ENCODE measurements around the gene HOXA3.

HOXA3 gene

DNA sequence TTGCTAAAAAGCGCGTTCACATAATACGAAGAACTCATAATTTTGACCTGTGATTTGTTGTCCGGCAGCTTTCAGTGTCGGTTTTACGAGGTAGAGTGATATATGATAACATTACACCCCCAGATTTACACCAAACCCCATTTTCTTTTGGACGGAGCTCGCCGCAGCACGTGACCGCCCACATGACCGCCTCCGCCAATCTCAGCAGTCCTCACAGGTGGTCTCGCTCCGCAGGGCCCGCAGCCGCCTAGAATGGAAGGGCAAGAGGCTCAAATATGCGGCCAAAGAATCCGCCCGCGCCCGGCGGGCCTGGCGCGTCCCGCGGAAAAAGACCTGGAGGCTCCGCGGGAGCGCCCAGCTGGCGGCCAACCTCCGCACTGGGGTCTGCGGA, 4.1 kb upstream of the HOXA3 start, which contains the start of gene HOXA7:
Gene HOXA7 (minus strand): TSS at position 168 of the 391 bp plus-strand sequence. CDS start 130 bp downstream, at position 38.
- TF ChIP-seq EZH2phosphoT487 (IDR thresholded peaks at IDR 0.05; ENCODE audit: borderline replicate concordance, low read length), result no peak
- TF ChIP-seq CTCF (IDR thresholded peaks at IDR 0.05; ENCODE audit: low read depth, low read length, poor library complexity, severe bottlenecking), result no peak
- Histone ChIP-seq H3K27me3 (ENCODE audit: control insufficient read depth, low read length) (peaks cover 80% of the 10 kb centered on the region), H3K4me3 (ENCODE audit: low read length) (no peak within 1 kb of the TSS), H3K27ac (ENCODE audit: low read depth, low read length) (no peak within 1 kb of the TSS), H3F3A (ENCODE audit: control insufficient read depth, insufficient read depth) (no peaks in the 10 kb centered on the region), H3K79me2 (ENCODE audit: control insufficient read depth, low read length) (no peaks in the 10 kb centered on the region), H4K20me1 (ENCODE audit: control insufficient read depth, insufficient read depth, low read depth, low read length) (no peaks in the 10 kb centered on the region), H3K36me3 (ENCODE audit: control insufficient read depth, low read length) (no peaks in the 10 kb centered on the region), H3K9me3 (ENCODE audit: control insufficient read depth, insufficient read depth, low read length) (no peaks in the 10 kb centered on the region), H3K4me1 (ENCODE audit: control insufficient read depth, low read length) (peaks cover 31% of the 10 kb centered on the region), H3K9me2 (replicated peaks; ENCODE audit: control insufficient read depth, low read length) (no peaks in the 10 kb centered on the region), H3K4me2 (ENCODE audit: low read length) (no peak within 1 kb of the TSS)

DNA sequence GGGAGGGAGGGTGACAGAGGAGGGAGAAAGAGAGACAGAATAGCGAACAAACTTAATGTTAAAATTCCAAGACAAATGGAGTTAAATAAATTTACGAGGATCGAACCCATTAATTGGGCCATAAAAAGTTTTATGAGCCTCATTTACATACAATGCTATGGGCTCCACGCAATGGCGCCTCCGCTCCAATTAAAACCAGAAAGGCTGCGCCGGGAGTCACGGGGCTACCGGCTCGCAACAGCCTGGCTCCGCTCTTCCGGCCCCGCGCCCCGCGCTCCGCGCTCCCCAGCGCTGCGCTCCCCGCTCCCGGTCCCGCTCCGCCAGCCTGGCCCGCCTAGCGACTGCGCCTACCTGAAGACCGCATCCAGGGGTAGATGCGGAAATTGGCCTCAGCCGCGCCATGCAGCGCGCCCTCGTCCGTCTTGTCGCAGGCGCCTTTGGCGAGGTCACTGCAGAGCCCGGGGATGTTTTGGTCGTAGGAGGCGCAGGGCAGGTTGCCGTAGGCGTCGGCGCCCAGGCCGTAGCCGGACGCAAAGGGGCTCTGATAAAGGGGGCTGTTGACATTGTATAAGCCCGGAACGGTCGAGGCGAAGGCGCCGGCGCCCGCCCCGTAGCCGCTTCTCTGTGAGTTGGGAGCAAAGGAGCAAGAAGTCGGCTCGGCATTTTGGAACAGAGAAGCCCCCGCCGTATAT, 3.6 kb upstream of the HOXA3 start:
- H3K27me3 ChIP-seq (ENCODE audit: control insufficient read depth, low read length), result peaks cover 85% of the 10 kb centered on the region
- no peaks in the 10 kb centered on the region for H3K9me3 ChIP-seq (ENCODE audit: control insufficient read depth, insufficient read depth, low read length)
- no peaks in the 10 kb centered on the region for H3F3A ChIP-seq (ENCODE audit: control insufficient read depth, insufficient read depth)
- no peaks in the 10 kb centered on the region for H4K20me1 ChIP-seq (ENCODE audit: control insufficient read depth, insufficient read depth, low read depth, low read length)
- no peaks in the 10 kb centered on the region for H3K36me3 ChIP-seq (ENCODE audit: control insufficient read depth, low read length)
- H3K4me2 ChIP-seq (ENCODE audit: low read length), result no peak overlapping the region
- TF ChIP-seq CTCF (IDR thresholded peaks at IDR 0.05; ENCODE audit: low read depth, low read length, poor library complexity, severe bottlenecking), result no peak
- TF ChIP-seq EZH2phosphoT487 (IDR thresholded peaks at IDR 0.05; ENCODE audit: borderline replicate concordance, low read length), result no peak
- no peak overlapping the region for H3K4me3 ChIP-seq (ENCODE audit: low read length)
- peaks cover 31% of the 10 kb centered on the region for H3K4me1 ChIP-seq (ENCODE audit: control insufficient read depth, low read length)
- H3K27ac ChIP-seq (ENCODE audit: low read depth, low read length), result no peak overlapping the region
- no peaks in the 10 kb centered on the region for H3K79me2 ChIP-seq (ENCODE audit: control insufficient read depth, low read length)
- H3K9me2 ChIP-seq (replicated peaks; ENCODE audit: control insufficient read depth, low read length), result no peaks in the 10 kb centered on the region

GRCh38 chr7:27154901-27155815, 2.8 kb upstream of the HOXA3 start:
- H3K79me2 ChIP-seq (ENCODE audit: control insufficient read depth, low read length), result no peaks in the 10 kb centered on the region
- peak overlapping the region; percentile 13; the same call in 1 of the 2 replicates for H3K4me2 ChIP-seq (ENCODE audit: low read length)
- TF ChIP-seq EZH2phosphoT487 (IDR thresholded peaks at IDR 0.05; ENCODE audit: borderline replicate concordance, low read length), result no peak; the same call in 1 of the 2 replicates
- no peak for TF ChIP-seq CTCF (IDR thresholded peaks at IDR 0.05; ENCODE audit: low read depth, low read length, poor library complexity, severe bottlenecking)
- H3K27me3 ChIP-seq (ENCODE audit: control insufficient read depth, low read length), result peaks cover 83% of the 10 kb centered on the region
- no peaks in the 10 kb centered on the region for H3K9me3 ChIP-seq (ENCODE audit: control insufficient read depth, insufficient read depth, low read length)
- no peaks in the 10 kb centered on the region for H3F3A ChIP-seq (ENCODE audit: control insufficient read depth, insufficient read depth)
- no peaks in the 10 kb centered on the region for H3K9me2 ChIP-seq (replicated peaks; ENCODE audit: control insufficient read depth, low read length)
- H3K36me3 ChIP-seq (ENCODE audit: control insufficient read depth, low read length), result no peaks in the 10 kb centered on the region
- H4K20me1 ChIP-seq (ENCODE audit: control insufficient read depth, insufficient read depth, low read depth, low read length), result no peaks in the 10 kb centered on the region
- peaks cover 32% of the 10 kb centered on the region for H3K4me1 ChIP-seq (ENCODE audit: control insufficient read depth, low read length)
- H3K27ac ChIP-seq (ENCODE audit: low read depth, low read length), result no peak overlapping the region
- H3K4me3 ChIP-seq (ENCODE audit: low read length), result no peak overlapping the region

All from DOHH2 (cell line).